NCI-H1436 treated with DMSO at 0.1 percent for 48 hours (cell line): ENCODE data around the gene NRG4.
"Not testable (repeated sequence)": the region's sequence is repeated elsewhere in the genome, so short reads cannot be mapped to it uniquely, and the experiment has no call there.

Source experiments
- DNase-seq: peaks from one replicate; lab custom pipeline; 2025; lab: John Stamatoyannopoulos, UW

NRG4 gene

GRCh38 chr15:75992897-75993296 is 19.3 kb downstream of the NRG4 start:
- no peak for DNase-seq

- no peak for DNase-seq
Measured at GRCh38 chr15:75989875-75990274, 22.3 kb downstream of the NRG4 start.

- DNase-seq, result no peak
Measured at GRCh38 chr15:75989045-75989444, 23.2 kb downstream of the NRG4 start.

- DNase-seq, result no peak
Measured at GRCh38 chr15:75985971-75986370, 26.3 kb downstream of the NRG4 start.

GRCh38 chr15:75984706-75985105 is 27.5 kb downstream of the NRG4 start:
- DNase-seq, result not testable (repeated sequence)

GRCh38 chr15:75982468-75982867 is 29.8 kb downstream of the NRG4 start:
- DNase-seq, result no peak

- DNase-seq, result no peak
Measured at GRCh38 chr15:75981149-75981815, 30.9 kb downstream of the NRG4 start.

GRCh38 chr15:75976766-75977165 is 35.5 kb downstream of the NRG4 start:
- not testable (repeated sequence) for DNase-seq

- no peak for DNase-seq
Measured at GRCh38 chr15:75966073-75966472, 46.2 kb downstream of the NRG4 start.

GRCh38 chr15:75961331-75961730 is 50.9 kb downstream of the NRG4 start:
- no peak for DNase-seq

- no peak for DNase-seq
Measured at GRCh38 chr15:75955720-75956119, 56.5 kb downstream of the NRG4 start.

GRCh38 chr15:75952525-75952924 is 59.7 kb downstream of the NRG4 start:
- DNase-seq, result no peak

GRCh38 chr15:75948761-75949296 is 63.4 kb downstream of the NRG4 start:
- no peak for DNase-seq

GRCh38 chr15:75947092-75947491 is 65.1 kb downstream of the NRG4 start:
- no peak for DNase-seq

- DNase-seq, result no peak
Measured at GRCh38 chr15:75945953-75946352, 66.3 kb downstream of the NRG4 start.

GRCh38 chr15:75943713-75944215 is 68.5 kb downstream of the NRG4 start:
- DNase-seq, result no peak

- DNase-seq, result no peak
Measured at GRCh38 chr15:75943246-75943645, 69.0 kb downstream of the NRG4 start.

- DNase-seq, result no peak
Measured at GRCh38 chr15:75942464-75942863, 69.8 kb downstream of the NRG4 start.

GRCh38 chr15:75930866-75931265 is 81.4 kb downstream of the NRG4 start:
- DNase-seq, result no peak

- no peak for DNase-seq
Measured at GRCh38 chr15:75929799-75930565, 82.2 kb downstream of the NRG4 start.

- DNase-seq, result no peak
Measured at GRCh38 chr15:75928680-75929608, 83.3 kb downstream of the NRG4 start.

- DNase-seq, result no peak
Measured at GRCh38 chr15:75927601-75928000, 84.6 kb downstream of the NRG4 start.
